Purkinje cell (primary cell): Measurements from ENCODE around the gene NRTN. TPM values are rescaled to one million over a fixed set of nuclear protein-coding genes. Genes with fewer than 3 reads are reported as not detected.

Experiments
- polyA plus RNA-seq: library from polyadenylated mRNA; unstranded; fragments of >200 nt; fragmentation: Nextera tagmentation; gene quantifications from 2 replicates; pipeline ENCODE4 v1.2.1, GENCODE V29; 2014

The NRTN gene
- not detected in 2 replicates for polyA plus RNA-seq

GRCh38 chr19:5804516-5805461 lies at the start of gene NRTN:
Gene NRTN (plus strand): TSS chr19:5805067. CDS start chr19:5824166, 19,099 bp downstream.

GRCh38 chr19:5784581-5785147 lies 20.2 kb upstream of the NRTN start, which contains the start of gene PRR22:
Gene PRR22 (minus strand): TSS chr19:5784746. CDS start chr19:5784660, 86 bp downstream.

GRCh38 chr19:5790559-5791520 lies 14.0 kb upstream of the NRTN start, which contains the start of gene DUS3L:
Gene DUS3L (minus strand): TSS chr19:5791163. CDS start chr19:5791141, 22 bp downstream.

GRCh38 chr19:5839065-5840017 lies 34.5 kb downstream of the NRTN start, which contains the start of gene FUT6:
Gene FUT6 (minus strand): TSS chr19:5839702. CDS start chr19:5832567, 7,135 bp downstream.

GRCh38 chr19:5851302-5851701 lies 46.4 kb downstream of the NRTN start, which contains the start of gene FUT3:
Gene FUT3 (minus strand): TSS chr19:5851449.

Other genes starting within 250 kb of the NRTN start
- 1.4 TPM in 1 of 2 replicates, not detected in the other for gene TINCR, start 237.1 kb upstream of the NRTN start, polyA plus RNA-seq
- gene SAFB2, start 182.3 kb upstream of the NRTN start, polyA plus RNA-seq = 7.2 and 10.8 TPM in 2 replicates
- 6.2 and 13.3 TPM in 2 replicates for gene SAFB, start 182.0 kb upstream of the NRTN start, polyA plus RNA-seq
- gene MICOS13, start 124.6 kb upstream of the NRTN start, polyA plus RNA-seq = 52.4 and 55.3 TPM in 2 replicates
- 3.2 and 10.9 TPM in 2 replicates for gene HSD11B1L, start 124.0 kb upstream of the NRTN start, polyA plus RNA-seq
- 662 and 689 TPM in 2 replicates for gene RPL36, start 114.8 kb upstream of the NRTN start, polyA plus RNA-seq
- 3.7 and 4.3 TPM in 2 replicates for gene LONP1, start 84.9 kb upstream of the NRTN start, polyA plus RNA-seq
- gene CATSPERD, start 84.4 kb upstream of the NRTN start, polyA plus RNA-seq = not detected in 2 replicates
- gene PRR22, start 20.3 kb upstream of the NRTN start, polyA plus RNA-seq = not detected in 2 replicates
- 1.2 and 2.3 TPM in 2 replicates for gene DUS3L, start 13.9 kb upstream of the NRTN start, polyA plus RNA-seq
- not detected in 2 replicates for gene FUT6, start 34.6 kb downstream of the NRTN start, polyA plus RNA-seq
- gene FUT3, start 46.4 kb downstream of the NRTN start, polyA plus RNA-seq = not detected in 2 replicates
- not detected in 2 replicates for gene FUT5, start 65.5 kb downstream of the NRTN start, polyA plus RNA-seq
- gene NDUFA11, start 98.7 kb downstream of the NRTN start, polyA plus RNA-seq = 425 and 432 TPM in 2 replicates
- not detected in 2 replicates for gene VMAC, start 99.8 kb downstream of the NRTN start, polyA plus RNA-seq
- 0.13 TPM in 1 of 2 replicates, not detected in the other for gene CAPS, start 109.2 kb downstream of the NRTN start, polyA plus RNA-seq
- gene RANBP3, start 173.1 kb downstream of the NRTN start, polyA plus RNA-seq = 5.1 and 5.3 TPM in 2 replicates